ENCODE data around the gene PRKG1. TPM values are rescaled to one million over a fixed set of nuclear protein-coding genes. Genes with fewer than 3 reads are reported as not detected.

PRKG1 gene
- total RNA-seq, 1 donor from 2014 or later = 0.17 TPM

DNA sequence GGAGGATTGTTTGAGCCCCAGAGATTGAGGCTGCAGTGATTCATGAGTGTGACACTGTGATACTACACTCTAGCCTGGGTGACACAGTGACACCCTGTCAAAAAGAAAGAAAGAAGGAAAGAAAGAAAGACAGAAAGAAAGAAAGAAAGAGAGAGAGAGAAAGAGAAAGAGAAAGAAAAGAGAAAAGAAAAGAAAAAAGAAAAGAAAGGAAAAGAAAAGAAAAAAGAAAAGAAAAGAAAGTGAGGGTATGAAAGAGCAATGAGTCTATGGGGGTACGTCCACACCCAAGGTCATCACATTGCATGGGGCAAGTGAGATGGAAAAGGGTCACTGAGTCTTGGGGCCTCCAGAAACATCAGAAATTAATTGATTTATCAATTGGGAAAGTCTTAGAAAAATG lies 760.3 kb downstream of the PRKG1 start:
- TF ChIP-seq, protein P1, sequence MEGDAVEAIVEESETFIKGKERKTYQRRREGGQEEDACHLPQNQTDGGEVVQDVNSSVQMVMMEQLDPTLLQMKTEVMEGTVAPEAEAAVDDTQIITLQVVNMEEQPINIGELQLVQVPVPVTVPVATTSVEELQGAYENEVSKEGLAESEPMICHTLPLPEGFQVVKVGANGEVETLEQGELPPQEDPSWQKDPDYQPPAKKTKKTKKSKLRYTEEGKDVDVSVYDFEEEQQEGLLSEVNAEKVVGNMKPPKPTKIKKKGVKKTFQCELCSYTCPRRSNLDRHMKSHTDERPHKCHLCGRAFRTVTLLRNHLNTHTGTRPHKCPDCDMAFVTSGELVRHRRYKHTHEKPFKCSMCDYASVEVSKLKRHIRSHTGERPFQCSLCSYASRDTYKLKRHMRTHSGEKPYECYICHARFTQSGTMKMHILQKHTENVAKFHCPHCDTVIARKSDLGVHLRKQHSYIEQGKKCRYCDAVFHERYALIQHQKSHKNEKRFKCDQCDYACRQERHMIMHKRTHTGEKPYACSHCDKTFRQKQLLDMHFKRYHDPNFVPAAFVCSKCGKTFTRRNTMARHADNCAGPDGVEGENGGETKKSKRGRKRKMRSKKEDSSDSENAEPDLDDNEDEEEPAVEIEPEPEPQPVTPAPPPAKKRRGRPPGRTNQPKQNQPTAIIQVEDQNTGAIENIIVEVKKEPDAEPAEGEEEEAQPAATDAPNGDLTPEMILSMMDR (conservative IDR thresholded peaks at IDR 0.05; ENCODE audit: low read depth, low read length) = no peak
- DNase-seq (ENCODE audit: low read depth) = no peak
- H3K4me3 ChIP-seq (ENCODE audit: low read depth, low read length) = no peak overlapping the region

DNA sequence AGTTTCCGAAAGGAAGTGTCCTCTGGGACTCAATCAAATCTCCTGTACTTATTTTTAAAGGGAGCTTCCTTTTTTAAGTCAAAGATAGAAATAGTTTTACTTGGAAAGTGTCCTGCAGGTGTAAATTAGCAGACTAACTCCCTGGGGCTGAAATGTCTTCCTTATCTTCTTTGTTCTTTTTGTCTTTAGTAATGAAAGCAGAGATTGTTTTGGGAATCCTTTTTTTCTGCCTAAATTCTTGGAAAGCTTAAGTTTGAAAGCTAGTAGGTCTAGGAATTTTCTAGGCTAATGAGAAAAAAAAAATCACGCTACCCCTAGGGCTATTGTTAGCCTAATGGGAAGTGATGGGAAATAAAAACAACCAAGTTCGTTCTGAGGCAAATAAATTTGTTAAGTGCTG lies 764.2 kb downstream of the PRKG1 start:
- H3K4me3 ChIP-seq (ENCODE audit: low read depth, low read length) = no peak overlapping the region
- TF ChIP-seq, protein P1 (conservative IDR thresholded peaks at IDR 0.05; ENCODE audit: low read depth, low read length) = no peak
- no peak for DNase-seq (ENCODE audit: low read depth)

DNA sequence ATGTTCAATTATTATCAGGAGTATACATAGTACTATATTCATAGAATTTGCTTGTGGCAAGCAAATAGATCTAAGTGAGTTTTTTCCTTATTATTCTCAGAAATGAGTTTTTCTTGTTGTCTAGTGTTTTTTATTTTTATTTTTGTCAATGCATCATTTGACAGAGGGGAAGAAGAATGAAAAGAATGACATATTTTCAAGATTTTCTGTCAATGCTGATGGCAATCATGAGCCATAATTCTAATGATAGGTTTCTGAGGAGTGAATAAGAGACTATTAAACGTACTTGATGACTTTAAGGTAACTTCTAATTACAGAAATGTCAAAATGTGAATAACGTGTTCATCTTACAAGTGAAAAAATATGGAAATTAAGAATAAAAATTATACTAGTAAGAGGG lies 769.7 kb downstream of the PRKG1 start:
- TF ChIP-seq, protein P1 (conservative IDR thresholded peaks at IDR 0.05; ENCODE audit: low read depth, low read length) = no peak
- no peak overlapping the region for H3K4me3 ChIP-seq (ENCODE audit: low read depth, low read length)
- DNase-seq (ENCODE audit: low read depth) = no peak

DNA sequence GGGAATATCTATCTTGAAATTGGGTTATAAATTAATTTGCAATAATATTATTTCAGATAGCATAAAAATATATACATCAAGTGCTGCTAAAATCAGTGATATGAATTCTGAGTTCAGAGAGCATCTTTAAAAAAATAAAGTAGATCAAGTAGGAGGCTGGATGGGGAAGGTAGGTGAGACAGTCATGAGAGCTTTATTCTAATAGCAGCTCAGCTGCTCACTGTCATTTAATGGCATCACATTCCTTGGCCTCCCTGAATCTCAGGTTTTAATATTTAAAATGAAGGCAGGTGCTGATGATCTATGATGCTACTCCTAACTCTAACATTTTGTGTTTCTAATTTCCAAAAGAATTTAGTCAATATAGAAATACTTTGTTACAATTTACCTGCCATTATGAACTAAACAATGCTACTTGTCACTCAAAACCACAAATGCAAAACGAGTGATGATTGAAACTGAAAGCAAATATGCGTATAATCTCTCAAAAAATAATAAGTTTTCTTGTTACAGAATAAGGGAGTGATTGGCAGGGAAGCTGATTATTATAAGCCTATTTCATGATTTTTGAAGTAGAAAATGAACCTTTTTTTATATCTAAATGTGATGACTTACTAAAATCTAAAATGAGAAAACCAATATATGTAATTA lies 772.7 kb downstream of the PRKG1 start:
- H3K4me3 ChIP-seq (ENCODE audit: low read depth, low read length) = no peak overlapping the region
- TF ChIP-seq, protein P1 (conservative IDR thresholded peaks at IDR 0.05; ENCODE audit: low read depth, low read length) = no peak
- DNase-seq (ENCODE audit: low read depth) = no peak

DNA sequence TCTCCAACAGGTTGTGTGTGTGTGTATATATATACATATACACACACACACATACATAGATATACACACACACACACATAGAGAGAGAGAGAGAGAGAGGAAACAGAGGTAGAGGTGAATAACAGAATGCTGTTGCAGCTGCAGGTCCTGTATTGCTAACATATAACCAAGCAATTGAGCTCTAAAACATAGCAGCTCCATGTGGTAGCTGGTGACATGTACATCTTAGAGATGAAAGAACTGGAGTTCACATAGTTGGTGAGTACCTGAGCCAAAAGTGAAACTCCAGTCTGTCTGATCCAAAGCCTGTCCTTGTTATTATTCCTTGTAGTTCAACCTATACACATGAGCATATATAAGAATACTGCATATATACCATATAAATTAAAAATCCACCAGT lies 778.0 kb downstream of the PRKG1 start:
- H3K4me3 ChIP-seq (ENCODE audit: low read depth, low read length) = no peak overlapping the region
- DNase-seq (ENCODE audit: low read depth) = no peak
- TF ChIP-seq, protein P1 (conservative IDR thresholded peaks at IDR 0.05; ENCODE audit: low read depth, low read length) = no peak

DNA sequence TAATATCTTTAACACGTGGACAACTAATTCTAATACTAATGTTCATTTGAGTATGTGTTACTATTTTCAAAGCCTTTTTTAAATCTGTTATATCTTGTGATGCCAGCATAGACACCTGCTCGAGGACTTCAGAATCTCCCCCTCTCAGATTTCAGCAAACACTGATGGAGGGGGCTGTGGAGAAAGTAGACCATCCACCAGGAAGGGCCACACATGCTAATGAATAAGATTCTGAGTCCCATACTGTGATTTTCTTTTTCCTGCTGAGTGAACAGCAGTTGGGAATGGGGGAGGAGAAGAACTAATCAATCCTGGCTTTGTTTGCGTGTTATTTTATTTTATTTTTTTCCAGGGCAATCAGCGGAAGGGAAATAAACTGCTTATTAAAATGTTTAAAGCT lies 783.0 kb downstream of the PRKG1 start:
- H3K4me3 ChIP-seq (ENCODE audit: low read depth, low read length) = no peak overlapping the region
- DNase-seq (ENCODE audit: low read depth) = no peak
- TF ChIP-seq, protein P1 (conservative IDR thresholded peaks at IDR 0.05; ENCODE audit: low read depth, low read length) = no peak

DNA sequence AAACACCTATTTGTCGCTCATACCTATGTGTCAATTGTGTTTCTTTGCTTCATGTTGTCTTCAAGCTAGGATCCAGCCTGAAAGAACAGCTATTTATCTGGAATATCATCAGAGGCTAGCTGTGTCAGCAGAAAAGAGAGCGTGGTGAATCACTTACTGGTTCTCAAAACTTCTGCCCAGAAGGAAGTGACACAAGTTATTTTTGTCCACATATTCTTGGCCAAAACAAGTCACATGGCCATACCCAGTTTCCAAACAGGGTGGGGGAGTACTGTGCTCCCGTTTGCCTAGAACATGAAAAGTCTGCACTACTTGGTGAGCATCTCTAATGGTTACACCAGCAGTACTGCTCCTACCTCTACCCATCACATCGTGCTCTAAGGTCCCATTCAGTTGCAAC lies 786.0 kb downstream of the PRKG1 start:
- TF ChIP-seq, protein P1 (conservative IDR thresholded peaks at IDR 0.05; ENCODE audit: low read depth, low read length) = no peak
- H3K4me3 ChIP-seq (ENCODE audit: low read depth, low read length) = no peak overlapping the region
- DNase-seq (ENCODE audit: low read depth) = no peak

All from epithelial cell of proximal tubule (primary cell).